ENCODE data around the gene UBXN1. TPM values are rescaled to one million over a fixed set of nuclear protein-coding genes. Genes with fewer than 3 reads are reported as not detected.
A peak's percentile ranks its signal among the peaks of the same experiment; 100 is the strongest.
"Not testable (repeated sequence)": the region's sequence is repeated elsewhere in the genome, so short reads cannot be mapped to it uniquely, and the experiment has no call there.

UBXN1 gene
- total RNA-seq, 1 donor from 2014 or later = 289 TPM

DNA sequence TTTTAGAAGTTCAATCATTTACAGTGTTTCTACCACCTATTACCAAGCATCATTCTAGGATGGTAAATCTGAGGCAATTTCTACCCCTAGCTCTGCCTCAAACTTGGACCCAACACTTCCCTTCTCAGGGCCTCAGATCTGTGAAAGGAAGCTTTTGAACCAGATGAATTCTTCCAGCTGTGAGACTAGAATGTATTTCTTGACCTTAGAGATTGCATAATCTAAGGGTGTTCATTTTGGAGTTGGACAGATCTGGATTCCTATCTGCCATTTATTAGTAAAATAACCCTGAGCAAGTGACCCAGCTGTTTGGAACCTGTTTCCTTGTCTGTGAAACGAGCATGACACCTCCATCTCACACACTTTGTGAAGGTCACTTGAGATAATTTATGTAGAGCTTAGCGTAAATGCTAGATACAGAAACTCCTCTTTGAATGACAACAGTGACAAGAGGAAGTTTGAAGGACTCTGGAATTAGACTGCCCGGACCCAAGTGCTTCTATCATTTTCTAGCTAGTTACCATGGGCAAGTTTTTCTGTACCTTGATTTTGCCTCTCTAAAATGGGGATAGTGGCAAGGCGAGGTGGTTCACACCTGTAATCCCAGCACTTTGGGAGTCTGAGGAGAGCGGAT lies 22.0 kb downstream of the UBXN1 start:
- Histone ChIP-seq H3K27me3 (ENCODE audit: control insufficient read depth, insufficient read depth, low read length) (no peaks in the 10 kb centered on the region), H3K36me3 (ENCODE audit: control insufficient read depth, insufficient read depth, low read length) (no peaks in the 10 kb centered on the region), H3K4me3 (ENCODE audit: low read depth, low read length) (no peak overlapping the region)
- no peak for DNase-seq (ENCODE audit: low read depth)
- TF ChIP-seq, protein P1, sequence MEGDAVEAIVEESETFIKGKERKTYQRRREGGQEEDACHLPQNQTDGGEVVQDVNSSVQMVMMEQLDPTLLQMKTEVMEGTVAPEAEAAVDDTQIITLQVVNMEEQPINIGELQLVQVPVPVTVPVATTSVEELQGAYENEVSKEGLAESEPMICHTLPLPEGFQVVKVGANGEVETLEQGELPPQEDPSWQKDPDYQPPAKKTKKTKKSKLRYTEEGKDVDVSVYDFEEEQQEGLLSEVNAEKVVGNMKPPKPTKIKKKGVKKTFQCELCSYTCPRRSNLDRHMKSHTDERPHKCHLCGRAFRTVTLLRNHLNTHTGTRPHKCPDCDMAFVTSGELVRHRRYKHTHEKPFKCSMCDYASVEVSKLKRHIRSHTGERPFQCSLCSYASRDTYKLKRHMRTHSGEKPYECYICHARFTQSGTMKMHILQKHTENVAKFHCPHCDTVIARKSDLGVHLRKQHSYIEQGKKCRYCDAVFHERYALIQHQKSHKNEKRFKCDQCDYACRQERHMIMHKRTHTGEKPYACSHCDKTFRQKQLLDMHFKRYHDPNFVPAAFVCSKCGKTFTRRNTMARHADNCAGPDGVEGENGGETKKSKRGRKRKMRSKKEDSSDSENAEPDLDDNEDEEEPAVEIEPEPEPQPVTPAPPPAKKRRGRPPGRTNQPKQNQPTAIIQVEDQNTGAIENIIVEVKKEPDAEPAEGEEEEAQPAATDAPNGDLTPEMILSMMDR (IDR thresholded peaks at IDR 0.05; ENCODE audit: insufficient read depth, low read length, poor library complexity, severe bottlenecking) = no peak

DNA sequence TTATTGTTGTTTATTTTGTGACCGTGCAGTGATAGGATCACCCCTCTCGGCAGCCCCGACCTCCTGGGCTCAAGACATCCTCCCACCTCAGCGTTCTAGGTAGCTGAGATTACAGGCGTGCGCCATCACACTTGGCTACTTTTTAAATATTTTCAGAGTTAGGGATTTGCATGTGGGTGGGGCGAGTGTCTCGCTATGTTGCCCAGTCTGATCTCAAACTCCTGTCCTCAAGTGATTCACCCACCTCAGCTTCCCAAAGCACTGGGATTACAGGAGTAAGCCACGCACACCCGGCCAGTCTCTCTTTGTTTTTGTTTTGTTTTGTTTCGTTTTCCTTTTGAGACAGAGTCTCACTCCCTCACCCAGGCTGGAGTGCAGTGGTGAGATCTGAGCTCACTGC lies 24.6 kb downstream of the UBXN1 start:
- H3K4me3 ChIP-seq (ENCODE audit: low read depth, low read length) = no peak overlapping the region
- no peak for DNase-seq (ENCODE audit: low read depth)
- H3K36me3 ChIP-seq (ENCODE audit: control insufficient read depth, insufficient read depth, low read length) = no peaks in the 10 kb centered on the region
- TF ChIP-seq, protein P1 (IDR thresholded peaks at IDR 0.05; ENCODE audit: insufficient read depth, low read length, poor library complexity, severe bottlenecking) = no peak
- no peaks in the 10 kb centered on the region for H3K27me3 ChIP-seq (ENCODE audit: control insufficient read depth, insufficient read depth, low read length)

DNA sequence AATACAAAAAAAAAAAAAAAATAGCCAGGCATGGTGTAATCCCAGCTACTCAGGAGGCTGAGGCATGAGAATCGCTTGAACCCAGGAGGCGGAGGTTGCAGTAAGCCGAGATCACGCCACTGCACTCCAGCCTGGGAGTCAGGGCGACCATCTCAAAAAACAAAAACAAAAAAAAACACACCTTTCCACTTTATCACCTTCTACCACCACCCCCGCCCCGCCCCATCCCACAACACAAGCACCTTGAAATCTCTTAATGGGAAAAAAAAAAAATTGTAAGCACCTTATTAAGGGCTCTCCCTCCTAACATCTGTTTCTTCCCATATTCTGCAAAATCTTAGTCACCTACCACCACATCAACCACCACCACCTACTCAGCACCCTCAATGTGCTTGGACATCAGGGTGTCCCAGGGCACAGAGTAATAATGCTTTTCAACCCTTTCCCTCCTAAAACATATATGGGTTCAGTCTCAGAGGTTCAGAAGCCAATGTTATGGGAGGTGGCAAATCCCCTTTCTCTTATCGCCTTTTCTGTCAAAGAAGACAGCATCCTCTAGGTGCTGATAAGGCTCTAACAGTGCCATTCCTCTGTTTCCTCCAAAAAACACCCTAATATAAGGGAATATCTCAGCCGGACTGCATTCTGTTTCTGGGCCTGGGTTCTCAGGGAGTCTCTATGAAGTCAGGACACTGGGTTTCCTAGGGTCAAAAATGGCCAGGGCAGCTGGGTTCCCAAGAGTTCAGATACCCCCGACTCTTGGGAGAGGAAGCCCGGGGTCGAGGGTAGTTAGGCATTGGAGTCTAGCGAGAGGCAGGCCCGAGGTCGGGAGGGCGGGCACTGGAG lies 26.5 kb downstream of the UBXN1 start:
- DNase-seq (ENCODE audit: low read depth) = no peak
- H3K4me3 ChIP-seq (ENCODE audit: low read depth, low read length) = peak overlapping the region; percentile 85
- no peaks in the 10 kb centered on the region for H3K27me3 ChIP-seq (ENCODE audit: control insufficient read depth, insufficient read depth, low read length)
- TF ChIP-seq, protein P1 (IDR thresholded peaks at IDR 0.05; ENCODE audit: insufficient read depth, low read length, poor library complexity, severe bottlenecking) = no peak
- H3K36me3 ChIP-seq (ENCODE audit: control insufficient read depth, insufficient read depth, low read length) = peaks cover 1% of the 10 kb centered on the region

DNA sequence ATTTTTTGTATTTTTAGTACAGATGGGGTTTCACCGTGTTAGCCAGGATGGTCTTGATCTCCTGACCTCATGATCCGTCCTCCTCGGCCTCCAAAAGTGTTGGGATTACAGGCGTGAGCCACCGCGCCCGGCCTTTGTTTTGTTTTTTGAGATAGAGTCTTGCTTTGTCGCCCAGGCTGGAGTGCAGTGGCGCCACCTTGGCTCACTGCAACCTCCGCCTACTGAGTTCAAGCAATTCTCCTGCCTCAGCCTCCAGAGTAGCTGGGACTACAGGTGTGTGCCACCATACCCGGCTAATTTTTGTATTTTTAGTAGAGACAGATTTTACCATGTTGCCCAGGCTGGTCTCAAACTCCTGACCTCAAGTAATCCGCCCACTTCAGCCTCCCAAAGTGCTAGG lies 28.6 kb downstream of the UBXN1 start:
- not testable (repeated sequence) for H3K27me3 ChIP-seq (ENCODE audit: control insufficient read depth, insufficient read depth, low read length); H3K36me3 ChIP-seq (ENCODE audit: control insufficient read depth, insufficient read depth, low read length); DNase-seq (ENCODE audit: low read depth); H3K4me3 ChIP-seq (ENCODE audit: low read depth, low read length)

DNA sequence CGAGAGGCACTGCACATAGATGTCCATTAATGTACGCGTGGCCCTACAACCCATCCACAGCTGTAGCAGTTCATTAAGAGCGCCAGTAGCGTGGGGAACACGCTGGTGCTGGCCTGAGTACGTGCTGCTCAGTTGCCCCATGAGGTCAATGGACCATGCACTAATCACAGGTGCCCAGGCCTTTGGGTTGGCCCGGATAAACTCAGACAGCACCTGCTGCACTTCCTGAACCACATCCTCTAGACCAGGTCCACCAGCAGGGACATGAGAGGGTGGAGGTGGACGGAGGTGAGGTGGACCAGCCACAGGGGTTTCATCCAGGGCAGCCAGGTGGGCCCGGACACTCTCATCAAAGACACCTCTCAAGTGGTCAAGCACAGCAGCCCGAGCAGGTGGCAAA lies 29.4 kb downstream of the UBXN1 start:
- TF ChIP-seq, protein P1 (IDR thresholded peaks at IDR 0.05; ENCODE audit: insufficient read depth, low read length, poor library complexity, severe bottlenecking) = no peak
- Histone ChIP-seq H3K27me3 (ENCODE audit: control insufficient read depth, insufficient read depth, low read length) (no peaks in the 10 kb centered on the region), H3K4me3 (ENCODE audit: low read depth, low read length) (no peak overlapping the region), H3K36me3 (ENCODE audit: control insufficient read depth, insufficient read depth, low read length) (peaks cover 1% of the 10 kb centered on the region)
- no peak for DNase-seq (ENCODE audit: low read depth)

DNA sequence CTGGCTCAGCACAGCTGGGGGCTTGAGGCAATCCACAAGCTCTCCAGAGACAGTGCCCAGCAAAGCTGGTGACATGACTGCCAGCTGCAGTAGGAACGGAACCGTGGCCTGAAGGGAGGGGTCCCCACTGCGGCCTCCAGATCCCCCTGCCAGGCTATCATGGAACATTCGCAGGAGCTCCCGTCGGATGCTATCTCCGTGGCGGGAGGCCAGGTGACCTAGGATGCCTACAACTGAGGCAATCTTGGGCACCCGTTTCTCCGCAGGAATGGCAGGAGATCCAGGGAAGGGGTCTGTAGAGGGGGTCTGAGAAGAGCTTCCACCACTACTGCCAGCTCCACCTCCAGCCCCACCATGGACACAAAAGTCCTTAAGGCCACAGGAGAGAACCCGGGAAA lies 29.9 kb downstream of the UBXN1 start:
- DNase-seq (ENCODE audit: low read depth) = no peak
- peaks cover 1% of the 10 kb centered on the region for H3K36me3 ChIP-seq (ENCODE audit: control insufficient read depth, insufficient read depth, low read length)
- no peak overlapping the region for H3K4me3 ChIP-seq (ENCODE audit: low read depth, low read length)
- TF ChIP-seq, protein P1 (IDR thresholded peaks at IDR 0.05; ENCODE audit: insufficient read depth, low read length, poor library complexity, severe bottlenecking) = no peak
- H3K27me3 ChIP-seq (ENCODE audit: control insufficient read depth, insufficient read depth, low read length) = no peaks in the 10 kb centered on the region
